GM12873 (cell line): ENCODE results near the gene MCEMP1.

Experiments used
- CTCF ChIP-seq: IDR thresholded peaks from 2 replicates; pipeline ENCODE4 v1.5.1; 2012; ENCODE audit warnings: low read depth, mild to moderate bottlenecking, moderate library complexity, low read length, control low read depth; ENCODE audit not compliant: insufficient read depth; ENCODE audit errors: missing control alignments

MCEMP1 gene

GRCh38 chr19:7703332-7703731 lies 26.4 kb downstream of the MCEMP1 start:
- TF ChIP-seq CTCF, result no peak

DNA sequence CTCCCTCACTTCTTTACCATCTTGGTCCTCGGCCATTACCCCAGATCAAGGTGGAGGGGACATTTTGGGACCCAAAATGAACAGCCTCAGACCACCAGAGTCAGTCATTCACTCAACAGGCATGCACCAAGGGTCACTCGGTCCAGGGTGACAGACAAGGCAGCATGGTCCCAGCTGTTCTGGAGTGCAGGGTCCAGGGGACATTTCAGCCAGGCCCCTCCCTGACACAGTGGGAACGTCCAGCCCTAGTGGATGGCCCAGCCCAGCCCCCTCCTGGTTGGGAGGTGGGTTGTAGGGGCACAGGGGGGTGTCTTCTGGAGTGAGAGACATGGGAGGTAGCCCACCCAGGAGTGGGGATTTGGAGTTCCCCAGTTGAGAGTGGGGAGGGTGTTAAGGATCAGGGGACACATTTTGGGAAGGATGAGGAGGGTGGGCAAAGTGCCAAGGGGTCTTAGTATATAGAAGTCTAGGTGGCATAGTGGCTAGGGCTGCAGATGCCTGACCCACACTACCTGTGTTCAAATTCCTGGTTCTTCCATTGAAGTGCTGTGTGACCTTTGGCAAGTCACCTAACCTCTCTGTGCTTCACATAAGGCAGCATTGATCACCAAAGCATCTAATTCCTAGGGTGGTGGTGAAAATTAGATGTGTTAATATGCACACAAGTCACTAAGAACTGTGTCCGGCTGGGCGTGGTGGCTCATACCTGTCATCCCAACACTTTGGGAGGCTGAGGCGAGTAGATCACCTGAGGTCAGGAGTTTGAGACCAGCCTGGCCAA lies 27.6 kb downstream of the MCEMP1 start:
- no peak for TF ChIP-seq CTCF

GRCh38 chr19:7705387-7706187 lies 28.7 kb downstream of the MCEMP1 start:
- no peak for TF ChIP-seq CTCF

GRCh38 chr19:7706188-7706954 lies 29.5 kb downstream of the MCEMP1 start:
- TF ChIP-seq CTCF, result no peak

DNA sequence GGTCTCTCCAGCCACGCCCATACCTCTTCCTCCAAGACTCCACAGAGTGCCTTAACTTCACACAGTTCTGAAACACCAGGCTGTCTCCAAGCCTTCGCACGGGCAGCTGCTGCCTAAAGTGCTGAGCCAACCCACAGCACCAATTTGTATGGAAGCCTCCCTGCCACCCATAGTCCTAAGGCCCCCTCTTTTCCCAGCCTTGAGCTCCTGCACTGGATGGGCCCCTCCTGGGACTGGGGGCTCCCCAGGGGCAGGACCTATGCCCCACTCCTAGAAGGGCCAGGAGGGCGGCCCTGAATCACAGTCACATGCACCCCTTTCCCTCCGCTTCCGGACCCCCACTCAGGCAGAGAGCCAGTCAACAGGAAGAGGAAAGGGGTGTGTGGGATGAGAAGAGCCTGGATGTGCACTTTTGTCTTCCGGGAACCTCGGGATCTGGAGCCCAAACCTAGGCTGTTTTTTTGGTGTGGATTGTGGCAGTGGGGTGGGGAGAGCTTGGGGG lies 30.1 kb downstream of the MCEMP1 start:
- no peak for TF ChIP-seq CTCF

- no peak for TF ChIP-seq CTCF
Observed at GRCh38 chr19:7709932-7710460, 33.1 kb downstream of the MCEMP1 start.

- TF ChIP-seq CTCF, result no peak
Observed at GRCh38 chr19:7710616-7711015, 33.7 kb downstream of the MCEMP1 start.
